HepG2 (cell line): Measurements from ENCODE around the gene SEC14L5. TPM values are rescaled to one million over a fixed set of nuclear protein-coding genes. Genes with fewer than 3 reads are reported as not detected.

Experiments used
- CREBL2 ChIP-seq: sonication (generic); formaldehyde crosslinking; IDR thresholded peaks from 2 replicates; pipeline ENCODE4 v1.8.1; 2023; ENCODE audit warnings: missing genetic modification reagents, mild to moderate bottlenecking, borderline replicate concordance
- FOXA3 ChIP-seq: IDR thresholded peaks from 2 replicates; pipeline ENCODE4 v1.6.1; 2016; ENCODE audit warnings: missing genetic modification reagents, missing compliant biosample characterization
- GMEB1 ChIP-seq: sonication (generic); formaldehyde crosslinking; IDR thresholded peaks from 2 replicates; pipeline ENCODE4 v1.5.1; 2020; ENCODE audit warnings: missing genetic modification reagents, mild to moderate bottlenecking, borderline replicate concordance
- HNRNPK ChIP-seq: fragments of 200-400 bp; formaldehyde crosslinking; IDR thresholded peaks from 2 replicates; pipeline ENCODE4 v1.6.1; 2018; ENCODE audit warnings: low read length, low read depth, moderate library complexity, mild to moderate bottlenecking; ENCODE audit not compliant: poor library complexity, severe bottlenecking
- HNRNPL ChIP-seq: fragments of 200-400 bp; formaldehyde crosslinking; IDR thresholded peaks from 2 replicates; pipeline ENCODE4 v1.6.1; 2017; ENCODE audit warnings: mild to moderate bottlenecking, low read depth, low read length
- JUN ChIP-seq: sonication (generic); formaldehyde crosslinking; IDR thresholded peaks from 2 replicates; pipeline ENCODE4 v1.4.0; 2020; ENCODE audit warnings: mild to moderate bottlenecking, missing genetic modification reagents
- KLF6 ChIP-seq: IDR thresholded peaks from 2 replicates; pipeline ENCODE4 v1.8.0; 2016; ENCODE audit warnings: missing biosample characterization, missing genetic modification reagents
- MLX ChIP-seq: IDR thresholded peaks from 2 replicates; pipeline ENCODE4 v1.6.1; 2016
- PATZ1 ChIP-seq: sonication (generic); formaldehyde crosslinking; IDR thresholded peaks from 2 replicates; pipeline ENCODE4 v1.4.0; 2020; ENCODE audit warnings: missing genetic modification reagents
- RFXANK ChIP-seq: IDR thresholded peaks from 2 replicates; pipeline ENCODE4 v1.6.1; 2016
- SMAD9 ChIP-seq: sonication (generic); formaldehyde crosslinking; IDR thresholded peaks from 2 replicates; pipeline ENCODE4 v1.5.1; 2020; ENCODE audit warnings: mild to moderate bottlenecking, missing genetic modification reagents
- TOPORS ChIP-seq: sonication (generic); formaldehyde crosslinking; IDR thresholded peaks from 2 replicates; pipeline ENCODE4 v1.8.0; 2023; ENCODE audit warnings: mild to moderate bottlenecking, missing genetic modification reagents
- YEATS2 ChIP-seq: sonication (generic); formaldehyde crosslinking; IDR thresholded peaks from 2 replicates; pipeline ENCODE4 v1.4.0; 2020; ENCODE audit warnings: missing genetic modification reagents, borderline replicate concordance
- ZBTB33 ChIP-seq: sonication (generic); formaldehyde crosslinking; IDR thresholded peaks from 2 replicates; pipeline ENCODE4 v1.4.0; 2020; ENCODE audit warnings: missing genetic modification reagents
- ZNF143 ChIP-seq: sonication (generic); formaldehyde crosslinking; IDR thresholded peaks from 2 replicates; pipeline ENCODE4 v1.4.0; 2020; ENCODE audit warnings: missing genetic modification reagents
- ZNF17 ChIP-seq: sonication (generic); formaldehyde crosslinking; IDR thresholded peaks from 2 replicates; pipeline ENCODE4 v1.5.0; 2020; ENCODE audit warnings: mild to moderate bottlenecking, missing genetic modification reagents
- ZNF333 ChIP-seq: sonication (generic); formaldehyde crosslinking; IDR thresholded peaks from 2 replicates; pipeline ENCODE4 v1.4.0; 2020; ENCODE audit warnings: mild to moderate bottlenecking, missing genetic modification reagents, borderline replicate concordance
- ZNF747 ChIP-seq: sonication (generic); formaldehyde crosslinking; IDR thresholded peaks from 2 replicates; pipeline ENCODE4 v1.8.1; 2023; ENCODE audit warnings: missing genetic modification reagents, mild to moderate bottlenecking, borderline replicate concordance
- ZSCAN31 ChIP-seq: sonication (generic); formaldehyde crosslinking; IDR thresholded peaks from 2 replicates; pipeline ENCODE4 v1.5.0; 2020; ENCODE audit warnings: low read depth, mild to moderate bottlenecking, missing genetic modification reagents
- polyA plus RNA-seq, 8 experiments: library from polyadenylated mRNA; depleted of rRNA in 3 of 8; stranded (reverse) in 7 of 8; unstranded in 1 of 8; fragments of >200 nt; fragmentation: Illumina TruSeq in 4 of 8; extraction: Trizol in 4 of 8; gene quantifications; 2 replicates each; pipeline versions ENCODE4 v1.2.1 to v1.2.3, GENCODE V29; 2011 to 2016; ENCODE audit warnings: low read depth in 4 of 8, missing spikeins in 1 of 8, mixed read lengths in 1 of 8; ENCODE audit not compliant: insufficient read depth in 1 of 8
- total RNA-seq, 5 experiments: library from RNA; depleted of rRNA; stranded (reverse); fragments of >200 nt; fragmentation: Illumina TruSeq; extraction: Trizol; gene quantifications; 2 replicates each; pipeline ENCODE4 v1.2.3, GENCODE V29; 2016; ENCODE audit warnings: low read depth in 1 of 5
- TF ChIP-seq, protein P1 (sequence below): sonication (generic); formaldehyde crosslinking; IDR thresholded peaks from 2 replicates; pipeline ENCODE4 v1.8.1; 2023; ENCODE audit warnings: mild to moderate bottlenecking, inconsistent platforms, moderate library complexity, missing genetic modification reagents, borderline replicate concordance
- TF ChIP-seq, protein P2 (sequence below): IDR thresholded peaks from 2 replicates; pipeline ENCODE4 v1.6.1; 2012; ENCODE audit warnings: inconsistent platforms

SEC14L5 gene
- total and polyA plus RNA-seq, 2 of the 13 experiments (the other 11 are each of a cell fraction or from before 2014, with no cell fraction given), result 0.40 to 0.42 TPM

GRCh38 chr16:4936991-4937781 lies 20.9 kb upstream of the SEC14L5 start, which contains the start of gene PPL (continued):
- TF ChIP-seq ZNF333 (no peak), ZBTB33 (no peak; the same call in 1 of the 2 replicates), CREBL2 (no peak; the same call in 1 of the 2 replicates), HNRNPL (peak; percentile 74; the same call in 1 of the 2 replicates), HNRNPK (no peak), GMEB1 (CRISPR knock-in tag) (peak; percentile 59; the same call in 1 of the 2 replicates), SMAD9 (CRISPR knock-in tag) (0 out of 2 replicates have a peak, but pooled peaks have one; percentile 19), ZNF17 (CRISPR knock-in tag) (no peak), FOXA3 (peak; percentile 53), ZNF143 (CRISPR knock-in tag) (peak; percentile 83), JUN (0 out of 2 replicates have a peak, but pooled peaks have one; percentile 64), RFXANK (CRISPR knock-in tag) (no peak), YEATS2 (CRISPR knock-in tag) (peak; percentile 60; the same call in 1 of the 2 replicates), TOPORS (no peak), KLF6 (CRISPR knock-in tag) (no peak), MLX (no peak), ZSCAN31 (CRISPR knock-in tag) (no peak; the same call in 1 of the 2 replicates), ZNF747 (CRISPR knock-in tag) (no peak; the same call in 1 of the 2 replicates), PATZ1 (CRISPR knock-in tag) (peak; percentile 97)
- TF ChIP-seq, protein P1, sequence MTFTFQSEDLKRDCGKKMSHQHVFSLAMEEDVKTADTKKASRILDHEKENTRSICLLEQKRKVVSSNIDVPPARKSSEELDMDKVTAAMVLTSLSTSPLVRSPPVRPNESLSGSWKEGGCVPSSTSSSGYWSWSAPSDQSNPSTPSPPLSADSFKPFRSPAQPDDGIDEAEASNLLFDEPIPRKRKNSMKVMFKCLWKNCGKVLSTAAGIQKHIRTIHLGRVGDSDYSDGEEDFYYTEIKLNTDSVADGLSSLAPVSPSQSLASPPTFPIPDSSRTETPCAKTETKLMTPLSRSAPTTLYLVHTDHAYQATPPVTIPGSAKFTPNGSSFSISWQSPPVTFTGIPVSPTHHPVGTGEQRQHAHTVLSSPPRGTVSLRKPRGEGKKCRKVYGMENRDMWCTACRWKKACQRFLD (CRISPR knock-in tag), result no peak
- TF ChIP-seq, protein P2, sequence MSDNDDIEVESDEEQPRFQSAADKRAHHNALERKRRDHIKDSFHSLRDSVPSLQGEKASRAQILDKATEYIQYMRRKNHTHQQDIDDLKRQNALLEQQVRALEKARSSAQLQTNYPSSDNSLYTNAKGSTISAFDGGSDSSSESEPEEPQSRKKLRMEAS, result peak; percentile 63; the same call in 1 of the 2 replicates
